HEK293 (cell line): Measurements from ENCODE around the gene MGAT4A.

Source experiments
- CTCF ChIA-PET: fragments of 350-600 bp; formaldehyde crosslinking; extraction: SDS; loops from one replicate; lab custom pipeline; 2021; ENCODE audit warnings: antibody characterized with exemption; lab: Yijun Ruan, JAX
- POLR2A ChIA-PET: fragments of 300-600 bp; formaldehyde crosslinking; extraction: SDS; loops from one replicate; lab custom pipeline; 2020; ENCODE audit warnings: antibody characterized with exemption, inconsistent platforms; lab: Yijun Ruan, JAX
- H3K27ac ChIP-seq: fragments of 200-500 bp; sonication (Bioruptor generic); 2 replicates; pipeline ENCODE4 v1.5.1; 2014; ENCODE audit warnings: low read depth, low read length, control low read depth, inconsistent platforms; ENCODE audit errors: extremely low read depth
- H3K36me3 ChIP-seq, 2 experiments: fragments of 200-500 bp in 1 of 2; sonication (Bioruptor generic) in 1 of 2; 1 replicate in 1 of 2; 2 replicates in 1 of 2; pipeline ENCODE4 v1.5.1; 2014 to 2017; ENCODE audit warnings: inconsistent platforms in 2 of 2, low read length in 2 of 2; ENCODE audit not compliant: control insufficient read depth in 2 of 2, insufficient read depth in 1 of 2
- H3K4me1 ChIP-seq: fragments of 200-500 bp; sonication (Bioruptor generic); 2 replicates; pipeline ENCODE4 v1.5.1; 2014; ENCODE audit warnings: mild to moderate bottlenecking, low read length, inconsistent platforms; ENCODE audit not compliant: control insufficient read depth, insufficient read depth
- H3K4me3 ChIP-seq: 2 replicates; pipeline ENCODE4 v1.5.1; 2011; ENCODE audit warnings: low read depth, mild to moderate bottlenecking, control low read depth, low read length, moderate library complexity
- H3K9me3 ChIP-seq: fragments of 200-500 bp; sonication (Bioruptor generic); 2 replicates; pipeline ENCODE4 v1.5.1; 2014; ENCODE audit warnings: low read depth, low read length, inconsistent platforms; ENCODE audit not compliant: control insufficient read depth, insufficient read depth
- CTCF ChIP-seq: fragments of 450-650 bp; formaldehyde crosslinking; IDR thresholded peaks from 2 replicates; pipeline ENCODE4 v1.5.1; 2016; ENCODE audit warnings: missing biosample characterization, missing genetic modification characterization
- GLIS1 ChIP-seq: fragments of 450-650 bp; formaldehyde crosslinking; IDR thresholded peaks from 2 replicates; pipeline ENCODE4 v1.5.1; 2016; ENCODE audit warnings: missing biosample characterization, missing genetic modification characterization
- KLF16 ChIP-seq: fragments of 450-650 bp; formaldehyde crosslinking; IDR thresholded peaks from 2 replicates; pipeline ENCODE4 v1.5.1; 2017; ENCODE audit warnings: missing biosample characterization, missing genetic modification characterization
- PRDM10 ChIP-seq: fragments of 450-650 bp; formaldehyde crosslinking; IDR thresholded peaks from 2 replicates; pipeline ENCODE4 v1.5.1; 2016; ENCODE audit warnings: missing biosample characterization, missing genetic modification characterization
- REPIN1 ChIP-seq: fragments of 450-650 bp; formaldehyde crosslinking; IDR thresholded peaks from 2 replicates; pipeline ENCODE4 v1.5.1; 2017; ENCODE audit warnings: missing biosample characterization, missing genetic modification characterization, low read depth
- SCRT1 ChIP-seq: fragments of 450-650 bp; formaldehyde crosslinking; IDR thresholded peaks from 2 replicates; pipeline ENCODE4 v1.5.1; 2016; ENCODE audit warnings: missing biosample characterization, missing genetic modification characterization, borderline replicate concordance
- SCRT2 ChIP-seq: fragments of 450-650 bp; formaldehyde crosslinking; IDR thresholded peaks from 2 replicates; pipeline ENCODE4 v1.5.1; 2016; ENCODE audit warnings: missing biosample characterization, missing genetic modification characterization
- ZBTB44 ChIP-seq: fragments of 450-650 bp; IDR thresholded peaks from 2 replicates; pipeline ENCODE4 v1.5.1; 2018; ENCODE audit warnings: missing biosample characterization, mild to moderate bottlenecking, missing genetic modification characterization
- ZBTB48 ChIP-seq: fragments of 450-650 bp; formaldehyde crosslinking; IDR thresholded peaks from 2 replicates; pipeline ENCODE4 v1.5.1; 2016; ENCODE audit warnings: missing biosample characterization, missing genetic modification characterization
- ZNF133 ChIP-seq: fragments of 450-650 bp; formaldehyde crosslinking; IDR thresholded peaks from 2 replicates; pipeline ENCODE4 v1.5.1; 2016; ENCODE audit warnings: missing biosample characterization, missing genetic modification characterization
- ZNF148 ChIP-seq: fragments of 450-650 bp; formaldehyde crosslinking; IDR thresholded peaks from 2 replicates; pipeline ENCODE4 v1.5.0; 2017; ENCODE audit warnings: missing biosample characterization, missing genetic modification characterization, borderline replicate concordance
- ZNF311 ChIP-seq: fragments of 450-650 bp; formaldehyde crosslinking; IDR thresholded peaks from 2 replicates; pipeline ENCODE4 v1.5.1; 2017; ENCODE audit warnings: missing biosample characterization, missing genetic modification characterization, borderline replicate concordance
- ZNF366 ChIP-seq: fragments of 450-650 bp; formaldehyde crosslinking; conservative IDR thresholded peaks from 2 replicates; pipeline ENCODE4 v1.5.1; 2016; ENCODE audit warnings: missing biosample characterization, missing genetic modification characterization
- ZNF394 ChIP-seq: fragments of 450-650 bp; formaldehyde crosslinking; IDR thresholded peaks from 2 replicates; pipeline ENCODE4 v1.5.1; 2016; ENCODE audit warnings: missing biosample characterization, missing genetic modification characterization, mild to moderate bottlenecking, moderate library complexity, borderline replicate concordance
- ZNF404 ChIP-seq: fragments of 450-650 bp; formaldehyde crosslinking; IDR thresholded peaks from 2 replicates; pipeline ENCODE4 v1.5.1; 2017; ENCODE audit warnings: missing biosample characterization, missing genetic modification characterization
- ZNF416 ChIP-seq: fragments of 450-650 bp; formaldehyde crosslinking; IDR thresholded peaks from 2 replicates; pipeline ENCODE4 v1.5.1; 2016; ENCODE audit warnings: missing biosample characterization, missing genetic modification characterization
- ZNF561 ChIP-seq: fragments of 450-650 bp; IDR thresholded peaks from 2 replicates; pipeline ENCODE4 v1.5.1; 2018; ENCODE audit warnings: missing biosample characterization, missing genetic modification characterization, borderline replicate concordance
- ZNF654 ChIP-seq: fragments of 450-650 bp; formaldehyde crosslinking; IDR thresholded peaks from 2 replicates; pipeline ENCODE4 v1.5.1; 2016; ENCODE audit warnings: low read depth, missing biosample characterization, missing genetic modification characterization

Gene MGAT4A

DNA sequence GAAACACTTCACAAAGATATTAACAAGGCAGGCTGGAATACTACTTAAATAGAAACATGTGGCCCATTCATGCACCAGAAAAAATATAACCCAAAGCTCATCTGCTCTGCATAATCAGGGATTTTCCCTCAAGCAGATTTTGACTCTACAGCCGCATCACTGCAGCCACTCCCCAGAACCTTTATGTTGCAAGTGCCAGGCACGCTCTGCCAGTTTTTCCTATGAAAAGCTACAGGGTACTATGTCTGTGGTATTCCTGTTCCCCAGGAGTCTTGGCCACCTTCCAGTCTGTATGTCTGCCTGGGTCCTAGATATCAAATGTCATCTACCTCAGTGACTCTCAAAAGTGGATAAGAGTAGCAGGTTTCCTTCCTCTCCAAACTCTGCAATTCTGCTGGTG is 126.4 kb downstream of the MGAT4A start:
- POLR2A ChIA-PET, result interaction anchor here (0.5 kb wide), 1 partner anchor 192 kb away, joined by 3 read pairs; no protein-coding TSS in a partner anchor
- Histone ChIP-seq H3K4me1 (peaks cover 15% of the 10 kb centered on the region), H3K9me3 (no peaks in the 10 kb centered on the region), H3K36me3 (peaks cover 35 to 41% of the 10 kb centered on the region in 2 experiments), H3K27ac (no peak overlapping the region), H3K4me3 (no peak overlapping the region)
- CTCF ChIA-PET, result interaction anchor here (0.6 kb wide), 1 partner anchor 159 kb away, joined by 3 read pairs; no protein-coding TSS in a partner anchor
- no peak for TF ChIP-seq ZNF311
- TF ChIP-seq ZNF561 (tag by site-specific recombination), result no peak
- no peak for TF ChIP-seq REPIN1 (tag by site-specific recombination)
- TF ChIP-seq ZNF133, result no peak
- no peak for TF ChIP-seq ZNF366
- peak; percentile 34; the same call in 1 of the 2 replicates for TF ChIP-seq GLIS1 (tag by site-specific recombination)

GRCh38 chr2:98601532-98602132 is 129.3 kb downstream of the MGAT4A start:
- Histone ChIP-seq H3K36me3 (peaks cover 57 to 62% of the 10 kb centered on the region in 2 experiments), H3K4me3 (no peak overlapping the region), H3K4me1 (peaks cover 9% of the 10 kb centered on the region), H3K27ac (no peak overlapping the region), H3K9me3 (no peaks in the 10 kb centered on the region)
- POLR2A ChIA-PET, result interaction anchor here (0.5 to 0.7 kb wide), 2 partner anchors 209 to 1874 kb away, joined by 3 to 5 read pairs; no protein-coding TSS in a partner anchor
- no peak for TF ChIP-seq ZNF148 (tag by site-specific recombination)
- peak; percentile 55 for TF ChIP-seq CTCF
- TF ChIP-seq PRDM10 (tag by site-specific recombination), result peak; percentile 73
- TF ChIP-seq KLF16 (tag by site-specific recombination), result no peak
- 0 out of 2 replicates have a peak, but pooled peaks have one; percentile 25 for TF ChIP-seq ZBTB48 (tag by site-specific recombination)
- 0 out of 2 replicates have a peak, but pooled peaks have one; percentile 17 for TF ChIP-seq SCRT1 (tag by site-specific recombination)
- no peak for TF ChIP-seq ZNF404 (tag by site-specific recombination)
- no peak for TF ChIP-seq ZBTB44 (tag by site-specific recombination)
- no peak for TF ChIP-seq ZNF416
- no peak for TF ChIP-seq ZNF394 (tag by site-specific recombination)
- peak; percentile 76 for TF ChIP-seq SCRT2
- TF ChIP-seq ZNF654 (tag by site-specific recombination), result peak; percentile 68
- CTCF ChIA-PET, result interaction anchor here (0.6 to 2.4 kb wide), 8 partner anchors 15 to 1962 kb away, joined by 3 to 7 read pairs (median 3); no protein-coding TSS in a partner anchor
